HCT116 (cell line): ENCODE results near the gene SMIM44. TPM values are rescaled to one million over a fixed set of nuclear protein-coding genes. Genes with fewer than 3 reads are reported as not detected.
"Not testable (repeated sequence)": the region's sequence is repeated elsewhere in the genome, so short reads cannot be mapped to it uniquely, and the experiment has no call there.

ENCODE experiments used
- ATAC-seq: fragments of 200-7000 bp; cut with Tn5 transposase; 2 replicates; pipeline ENCODE4 v1.9.1; 2020; ENCODE audit warnings: mild to moderate bottlenecking, moderate library complexity
- BruUV-seq: library from RNA; stranded (reverse); fragments of 400-500 nt; replicated peaks from 2 replicates; lab custom pipeline; 2021; lab: Mats Ljungman, UMichigan
- CTCF ChIA-PET: fragments of 300-600 bp; sonication (Branson Sonifier 250); formaldehyde crosslinking; loops from one replicate; lab custom pipeline; 2021; ENCODE audit warnings: antibody characterized with exemption; lab: Charles Lee
- POLR2A ChIA-PET: fragments of 300-600, 350-600 bp; sonication (Branson Sonifier 250); formaldehyde crosslinking; loops from one replicate; lab custom pipeline; 2021; ENCODE audit warnings: antibody characterized with exemption; lab: Charles Lee
- RAD21 ChIA-PET, 2 experiments: fragments of 300-600 bp; sonication (Branson Sonifier 250); formaldehyde crosslinking; loops; one replicate each; lab custom pipeline; 2023; ENCODE audit warnings: low total read pairs in 2 of 2; ENCODE audit not compliant: uncharacterized antibody in 2 of 2, unreplicated experiment in 2 of 2, low non-redundant PET in 1 of 2; lab: Charles Lee
- DNase-seq: peaks from one replicate; pipeline ENCODE4 v3.0.0-alpha.2; 2010; ENCODE audit warnings: low read depth, low spot score
- H2AFZ ChIP-seq: fragments of 200-600 bp; shearing (Covaris generic), sonication (generic); 2 replicates; pipeline ENCODE4 v1.6.1; 2017; ENCODE audit warnings: low read depth, mixed run types, mixed read lengths, antibody characterized with exemption, low read length; ENCODE audit not compliant: poor library complexity, severe bottlenecking
- H3K27ac ChIP-seq: 2 replicates; pipeline ENCODE4 v1.5.1; 2012; ENCODE audit warnings: low read depth, low read length
- H3K27me3 ChIP-seq: fragments of 200-600 bp; sonication (generic); 2 replicates; pipeline ENCODE4 v1.6.1; 2016; ENCODE audit warnings: mixed run types, low read length, mixed read lengths; ENCODE audit not compliant: insufficient read depth
- H3K36me3 ChIP-seq, 2 experiments: fragments of 200-500 bp in 1 of 2; fragments of 200-600 bp in 1 of 2; sonication (Bioruptor generic) in 1 of 2; sonication (generic) in 1 of 2; 2 replicates each; pipeline versions ENCODE4 v1.5.1 to v1.6.1; 2014 to 2016; ENCODE audit warnings: low read length in 2 of 2, inconsistent platforms in 1 of 2, mixed read lengths in 1 of 2, mixed run types in 1 of 2; ENCODE audit not compliant: insufficient read depth in 2 of 2, control insufficient read depth in 1 of 2
- H3K4me1 ChIP-seq, 2 experiments: fragments of 200-600 bp in 1 of 2; sonication (generic) in 1 of 2; 2 replicates each; pipeline versions ENCODE4 v1.5.1 to v1.6.1; 2012 to 2017; ENCODE audit warnings: low read length in 2 of 2, inconsistent platforms in 1 of 2, mild to moderate bottlenecking in 1 of 2, mixed read lengths in 1 of 2, mixed run types in 1 of 2, moderate library complexity in 1 of 2; ENCODE audit not compliant: insufficient read depth in 2 of 2, control insufficient read depth in 1 of 2
- H3K4me2 ChIP-seq: fragments of 200-600 bp; sonication (generic); 2 replicates; pipeline ENCODE4 v1.6.1; 2017; ENCODE audit warnings: mixed run types, low read length, mixed read lengths
- H3K4me3 ChIP-seq, 2 experiments: fragments of 200-600 bp in 1 of 2; sonication (generic) in 1 of 2; replicated peaks in 1 of 2; 2 replicates each; pipeline ENCODE4 v1.5.1; 2011 to 2016; ENCODE audit warnings: low read length in 2 of 2, control low read depth in 1 of 2, low read depth in 1 of 2, mild to moderate bottlenecking in 1 of 2, mixed read lengths in 1 of 2, mixed run types in 1 of 2
- H3K79me2 ChIP-seq: fragments of 200-600 bp; sonication (generic); 2 replicates; pipeline ENCODE4 v1.6.1; 2017; ENCODE audit warnings: mild to moderate bottlenecking, mixed run types, low read length, moderate library complexity, mixed read lengths; ENCODE audit not compliant: insufficient read depth
- H3K9ac ChIP-seq: fragments of 200-600 bp; sonication (generic); 2 replicates; pipeline ENCODE4 v1.6.1; 2016; ENCODE audit warnings: low read length, mixed read lengths
- H3K9me2 ChIP-seq: fragments of 200-600 bp; sonication (generic), shearing (Covaris generic); 2 replicates; pipeline ENCODE4 v1.6.1; 2017; ENCODE audit warnings: mixed run types, mild to moderate bottlenecking, moderate library complexity; ENCODE audit not compliant: insufficient read depth
- H3K9me3 ChIP-seq, 2 experiments: fragments of 200-500 bp in 1 of 2; fragments of 200-600 bp in 1 of 2; sonication (Bioruptor generic) in 1 of 2; sonication (generic) in 1 of 2; 2 replicates each; pipeline ENCODE4 v1.6.1; 2014 to 2017; ENCODE audit warnings: low read length in 2 of 2, mixed read lengths in 2 of 2, inconsistent platforms in 1 of 2, low read depth in 1 of 2, mild to moderate bottlenecking in 1 of 2, mixed run types in 1 of 2, moderate library complexity in 1 of 2; ENCODE audit not compliant: control insufficient read depth in 1 of 2, insufficient read depth in 1 of 2
- H4K20me1 ChIP-seq: fragments of 200-600 bp; sonication (generic), shearing (Covaris generic); 2 replicates; pipeline ENCODE4 v1.6.1; 2017; ENCODE audit warnings: mixed run types, mild to moderate bottlenecking, moderate library complexity; ENCODE audit not compliant: insufficient read depth
- CEBPB ChIP-seq: IDR thresholded peaks from 2 replicates; pipeline ENCODE4 v1.6.1; 2012; ENCODE audit warnings: low read depth
- CTCF ChIP-seq, 3 experiments: fragments of 200-600 bp in 1 of 3; sonication (generic) in 1 of 3; IDR thresholded peaks in 2 of 3; conservative IDR thresholded peaks in 1 of 3; 2 replicates each; pipeline ENCODE4 v1.5.1; 2012 to 2017; ENCODE audit warnings: low read depth in 2 of 3, low read length in 2 of 3, antibody characterized with exemption in 1 of 3, borderline replicate concordance in 1 of 3, control low read depth in 1 of 3, mild to moderate bottlenecking in 1 of 3, mixed read lengths in 1 of 3, mixed run types in 1 of 3, moderate library complexity in 1 of 3; ENCODE audit not compliant: insufficient read depth in 1 of 3
- EGR1 ChIP-seq: IDR thresholded peaks from 2 replicates; pipeline ENCODE4 v1.6.1; 2012; ENCODE audit warnings: low read depth
- ELF1 ChIP-seq: IDR thresholded peaks from 2 replicates; pipeline ENCODE4 v1.6.1; 2012; ENCODE audit warnings: low read depth, borderline replicate concordance
- EZH2 ChIP-seq: fragments of 200-600 bp; sonication (generic); IDR thresholded peaks from 2 replicates; pipeline ENCODE4 v1.6.1; 2017; ENCODE audit warnings: antibody characterized with exemption, mixed run types
- JUND ChIP-seq: IDR thresholded peaks from 2 replicates; pipeline ENCODE4 v1.6.1; 2012
- MAX ChIP-seq: IDR thresholded peaks from 2 replicates; pipeline ENCODE4 v1.6.1; 2012
- POLR2A ChIP-seq: IDR thresholded peaks from 2 replicates; pipeline ENCODE4 v1.7.0; 2011; ENCODE audit warnings: borderline replicate concordance; ENCODE audit not compliant: insufficient read depth, insufficient read length; ENCODE audit errors: extremely low read depth
- POLR2AphosphoS5 ChIP-seq: IDR thresholded peaks from 2 replicates; pipeline ENCODE4 v1.6.1; 2011; ENCODE audit warnings: mild to moderate bottlenecking, low read depth, low read length, moderate library complexity
- REST ChIP-seq: IDR thresholded peaks from 2 replicates; pipeline ENCODE4 v1.6.1; 2012; ENCODE audit warnings: low read depth
- SIN3A ChIP-seq: IDR thresholded peaks from 2 replicates; pipeline ENCODE4 v1.6.1; 2012; ENCODE audit warnings: low read depth
- TCF7L2 ChIP-seq: IDR thresholded peaks from 2 replicates; pipeline ENCODE4 v1.7.0; 2011; ENCODE audit warnings: borderline replicate concordance, inconsistent platforms; ENCODE audit not compliant: insufficient read depth, insufficient read length; ENCODE audit errors: extremely low read depth
- YY1 ChIP-seq: IDR thresholded peaks from 2 replicates; pipeline ENCODE4 v1.6.1; 2011; ENCODE audit warnings: low read length, low read depth, moderate library complexity, mild to moderate bottlenecking; ENCODE audit not compliant: insufficient replicate concordance; ENCODE audit errors: extremely low read depth
- ZFX ChIP-seq: fragments of 450-650 bp; IDR thresholded peaks from 2 replicates; pipeline ENCODE4 v1.6.1; 2017
- ZNF274 ChIP-seq: fragments of 200-500 bp; sonication (Bioruptor generic); IDR thresholded peaks from 2 replicates; pipeline ENCODE4 v1.6.1; 2014; ENCODE audit warnings: mild to moderate bottlenecking, low read depth, low read length, inconsistent platforms
- intact Hi-C: fragments of 100-400 bp; cut with micrococcal nuclease; formaldehyde crosslinking; loops from 2 replicates; pipeline ENCODE4 v1.10.0; 2022
- total RNA-seq: library from RNA; stranded (reverse); gene quantifications from one replicate; pipeline ENCODE4 v1.2.1, GENCODE V29; 2021; ENCODE audit not compliant: unreplicated experiment

SMIM44 gene
- total RNA-seq, 1 experiment from 2014 or later: not detected

- H3K9me2 ChIP-seq, H4K20me1 ChIP-seq, H2AFZ ChIP-seq, H3K9me3 ChIP-seq, POLR2A ChIA-PET, H3K4me1 ChIP-seq, H3K4me3 ChIP-seq, H3K27me3 ChIP-seq, H3K27ac ChIP-seq, H3K4me2 ChIP-seq, ATAC-seq, DNase-seq, BruUV-seq, H3K9ac ChIP-seq, intact Hi-C loops: not testable (repeated sequence)
- peaks cover 30% of the 10 kb centered on the region; the same call in 1 of the 2 replicates for H3K79me2 ChIP-seq
- ChIA-PET RAD21 (interaction anchor here in 1 of 2 experiments (0.6 kb wide), 1 partner anchor 69 kb away, joined by 3 read pairs; no protein-coding TSS in a partner anchor), CTCF (interaction anchor here (1.4 kb wide), 1 partner anchor 23 kb away, joined by 4 read pairs; no protein-coding TSS in a partner anchor)
- peaks cover 8 to 50% of the 10 kb centered on the region in 2 experiments; a peak in 3 of 4 replicates for H3K36me3 ChIP-seq
Measured at GRCh38 chr19:3446657-3447056, 36.6 kb downstream of the SMIM44 start.

- ATAC-seq (no peak), DNase-seq (no peak)
- peaks cover 0 to 4% of the 10 kb centered on the region in 2 experiments; a peak in 1 of 4 replicates for H3K4me1 ChIP-seq
- H3K9me2 ChIP-seq: no peaks in the 10 kb centered on the region
- H3K36me3 ChIP-seq: peaks cover 7 to 41% of the 10 kb centered on the region in 2 experiments; a peak in 3 of 4 replicates
- ChIA-PET POLR2A (no interaction called here), RAD21 (no interaction called here), CTCF (interaction anchor here (0.6 kb wide), 1 partner anchor 68 kb away, joined by 3 read pairs; no protein-coding TSS in a partner anchor)
- H3K9me3 ChIP-seq: no peaks in the 10 kb centered on the region
- no peaks in the 10 kb centered on the region for H3K27me3 ChIP-seq
- peaks cover 45% of the 10 kb centered on the region; the same call in 1 of the 2 replicates for H3K79me2 ChIP-seq
- H2AFZ ChIP-seq: no peak overlapping the region
- no peaks in the 10 kb centered on the region for H4K20me1 ChIP-seq
- no peak overlapping the region for H3K27ac ChIP-seq
- no TSS peak for BruUV-seq
- intact Hi-C loops: no loop called here
- H3K4me3 ChIP-seq: no peak overlapping the region
- H3K9ac ChIP-seq: no peak overlapping the region
- no peak overlapping the region for H3K4me2 ChIP-seq
- TF ChIP-seq ZNF274: no peak
- TF ChIP-seq SIN3A: no peak
- no peak for TF ChIP-seq ZFX
- TF ChIP-seq CTCF (IDR thresholded peaks at IDR 0.05 in 2 of 3, conservative IDR thresholded peaks at IDR 0.05 in 1 of 3; ENCODE audit: borderline replicate concordance in 1 of 3, insufficient read depth in 1 of 3, low read depth in 2 of 3, low read length in 2 of 3): no peak
- TF ChIP-seq CEBPB: no peak
- no peak for TF ChIP-seq TCF7L2
- TF ChIP-seq POLR2AphosphoS5: no peak
- TF ChIP-seq JUND: no peak
- no peak for TF ChIP-seq REST
- no peak for TF ChIP-seq EGR1
- no peak for TF ChIP-seq EZH2
- TF ChIP-seq POLR2A: no peak
- no peak for TF ChIP-seq YY1
- TF ChIP-seq ELF1: no peak
- no peak for TF ChIP-seq MAX
Measured at GRCh38 chr19:3444695-3445234, 38.5 kb downstream of the SMIM44 start.
